ENCODE results near the gene C2orf92.

The C2orf92 gene

GRCh38 chr2:97714084-97714949, 44.8 kb downstream of the C2orf92 start:
- no peak for DNase-seq (ENCODE audit: low read depth)

DNA sequence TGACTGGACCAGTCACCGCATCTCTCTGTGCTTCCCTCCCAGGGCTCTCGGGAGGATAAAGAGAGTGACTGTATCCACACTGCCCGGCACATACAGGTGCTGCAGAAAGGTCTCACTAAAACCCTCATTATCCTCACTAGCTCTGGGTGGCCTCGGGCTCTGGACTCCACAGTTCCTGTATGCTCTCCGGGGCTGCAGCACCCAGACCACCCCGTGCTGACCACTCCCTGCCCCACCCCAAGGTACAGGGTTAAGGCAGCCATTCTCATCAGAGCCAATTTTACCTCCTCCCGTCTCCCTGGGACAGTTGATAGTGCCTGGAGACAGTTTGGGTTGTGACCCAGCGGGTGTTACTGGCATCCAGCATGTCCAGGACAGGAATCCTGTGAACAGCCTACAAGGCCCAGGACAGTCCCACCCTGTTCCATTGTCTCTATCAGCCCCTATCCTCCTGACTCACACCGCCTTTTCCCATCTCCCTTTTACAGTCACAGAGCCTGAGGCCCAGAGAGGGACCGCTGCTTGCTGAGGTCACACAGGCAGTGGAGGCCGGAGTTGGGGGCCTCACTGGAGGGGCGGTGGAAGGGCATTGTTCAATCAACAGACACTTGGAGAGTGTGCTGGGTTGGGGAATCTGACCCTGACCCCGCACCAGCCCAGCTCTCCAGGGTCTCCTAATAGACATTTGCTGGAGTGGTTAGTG, 45.6 kb downstream of the C2orf92 start:
- no peak for DNase-seq (ENCODE audit: low read depth)

- DNase-seq (ENCODE audit: low read depth) = no peak
These were observed 46.6 kb downstream of the C2orf92 start for GRCh38 chr2:97715951-97716694.

DNA sequence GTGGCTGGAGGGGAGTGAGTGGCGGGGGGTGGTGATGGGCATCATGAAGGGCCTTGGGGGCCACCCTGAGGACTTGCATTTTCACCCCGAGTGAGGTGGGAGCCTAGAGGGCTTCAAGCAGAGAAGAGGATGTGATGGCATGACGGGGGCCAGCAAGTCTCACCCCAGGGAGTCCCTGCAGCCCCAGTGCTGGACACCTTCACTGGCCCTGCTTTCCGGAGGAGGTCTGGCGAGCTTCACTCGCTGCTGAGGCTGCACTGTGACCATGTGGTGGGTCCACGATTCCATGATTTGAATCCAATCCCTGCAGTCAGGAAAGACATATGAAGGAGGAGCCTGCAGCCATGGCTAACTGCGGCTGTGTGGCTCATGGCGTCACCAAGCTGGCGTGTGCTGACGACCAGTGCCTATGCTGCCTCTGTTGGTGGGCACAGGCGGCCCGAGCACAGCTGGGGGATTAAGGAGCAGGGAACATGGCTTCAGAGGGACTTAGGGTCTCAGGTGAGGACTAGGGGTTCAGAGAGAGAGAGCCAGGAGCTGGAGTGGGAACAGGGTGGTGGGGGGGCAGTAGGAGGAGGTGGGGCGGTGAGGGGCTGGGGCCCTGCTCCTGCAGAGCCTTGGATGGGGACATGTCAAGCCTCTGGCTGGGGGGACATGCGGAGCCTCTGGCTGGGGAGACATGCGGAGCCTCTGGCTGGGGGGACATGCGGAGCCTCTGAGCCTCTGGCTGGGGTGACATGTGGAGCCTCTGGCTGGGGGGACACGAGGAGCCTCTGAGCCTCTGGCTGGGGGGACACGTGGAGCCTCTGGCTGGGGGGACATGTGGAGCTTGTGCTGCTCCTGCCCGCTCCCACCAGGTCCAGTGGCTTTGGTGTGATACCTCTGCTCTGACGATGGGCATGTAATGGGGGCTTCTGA, 47.4 kb downstream of the C2orf92 start:
- DNase-seq (ENCODE audit: low read depth) = no peak

GRCh38 chr2:97717613-97717995, 48.1 kb downstream of the C2orf92 start:
- no peak for DNase-seq (ENCODE audit: low read depth)

DNA sequence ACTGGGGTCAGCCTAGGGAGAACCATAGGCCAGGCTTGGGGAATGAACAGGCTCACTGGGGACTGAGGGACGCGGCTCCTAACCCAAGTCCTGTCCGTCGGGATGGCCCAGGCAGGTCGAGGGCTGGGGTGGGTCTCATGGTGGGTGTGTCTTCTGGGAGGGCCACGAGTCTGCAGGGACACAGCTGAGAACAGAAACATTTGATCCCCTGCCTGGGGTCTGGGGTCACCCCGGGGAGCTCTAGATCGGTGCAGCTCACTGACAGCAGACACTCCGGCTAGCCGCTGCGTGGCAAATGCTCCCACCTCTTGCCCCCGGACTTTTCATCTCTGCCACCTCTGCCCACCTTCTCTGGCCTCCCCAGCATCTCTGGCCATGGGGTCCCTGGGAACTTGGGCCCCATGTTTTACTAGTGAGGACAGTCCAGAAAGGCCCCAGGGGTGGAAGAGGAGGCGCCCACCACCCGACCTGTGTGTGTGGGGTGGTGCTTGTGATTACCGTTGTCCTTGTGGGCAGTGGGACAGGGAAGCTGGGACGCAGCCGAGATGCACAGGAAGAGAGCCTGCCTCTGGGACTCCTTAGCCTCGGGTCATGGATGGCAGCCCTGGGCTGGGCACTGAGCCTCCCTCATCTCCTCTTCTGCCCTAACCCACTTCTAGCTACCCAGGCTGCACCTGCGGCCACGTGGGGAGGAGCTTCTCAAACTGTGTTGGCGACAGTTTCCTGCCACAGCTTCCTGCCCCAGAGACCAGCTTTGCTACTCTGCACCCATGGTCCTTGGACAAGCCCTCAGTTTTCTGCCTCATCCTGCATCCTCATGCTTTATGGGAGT, 48.8 kb downstream of the C2orf92 start:
- DNase-seq (ENCODE audit: low read depth) = peak; percentile 61

DNA sequence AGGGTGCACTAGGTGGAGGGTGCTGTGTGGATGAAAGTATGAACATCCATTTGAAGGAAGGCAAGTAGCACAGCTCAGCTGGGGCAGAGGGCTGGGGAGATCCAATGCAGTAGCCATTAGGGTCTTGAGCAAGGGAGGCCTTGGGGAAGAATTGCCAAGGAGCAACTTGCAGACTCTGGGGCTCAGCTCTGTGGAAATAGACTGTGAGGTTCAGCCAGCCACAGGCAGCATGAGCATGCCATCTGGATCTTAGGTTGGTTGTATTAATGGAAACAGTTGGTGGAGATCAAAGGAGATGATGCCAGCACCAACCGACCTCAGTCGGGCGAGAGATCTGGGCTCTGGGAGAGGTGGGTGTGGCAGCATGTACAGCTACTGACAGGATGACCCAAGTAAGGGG, 49.4 kb downstream of the C2orf92 start:
- DNase-seq (ENCODE audit: low read depth) = no peak

- no peak for DNase-seq (ENCODE audit: low read depth)
These were observed 50.0 kb downstream of the C2orf92 start for GRCh38 chr2:97719362-97720155.

DNA sequence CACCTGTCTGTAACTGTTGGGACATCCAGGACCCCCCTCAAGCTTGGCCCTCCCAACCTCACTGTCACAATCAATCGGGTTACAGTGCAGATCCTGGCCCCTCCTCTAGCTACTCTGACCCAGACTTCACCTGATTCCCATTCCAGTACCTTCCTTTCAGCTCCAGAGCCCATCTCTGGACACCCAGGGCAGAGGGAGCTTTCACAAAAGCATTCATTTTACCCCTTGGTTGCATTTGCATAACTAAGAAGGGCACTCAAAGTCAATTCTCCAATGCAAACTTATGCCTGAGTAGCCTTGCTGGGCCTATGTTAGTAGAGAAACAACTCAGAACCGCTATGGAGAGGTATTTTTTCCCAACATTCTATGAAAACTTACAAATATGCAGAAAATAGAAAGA, 51.2 kb downstream of the C2orf92 start:
- DNase-seq (ENCODE audit: low read depth) = no peak

GRCh38 chr2:97722227-97722626, 52.7 kb downstream of the C2orf92 start:
- no peak for DNase-seq (ENCODE audit: low read depth)

DNA sequence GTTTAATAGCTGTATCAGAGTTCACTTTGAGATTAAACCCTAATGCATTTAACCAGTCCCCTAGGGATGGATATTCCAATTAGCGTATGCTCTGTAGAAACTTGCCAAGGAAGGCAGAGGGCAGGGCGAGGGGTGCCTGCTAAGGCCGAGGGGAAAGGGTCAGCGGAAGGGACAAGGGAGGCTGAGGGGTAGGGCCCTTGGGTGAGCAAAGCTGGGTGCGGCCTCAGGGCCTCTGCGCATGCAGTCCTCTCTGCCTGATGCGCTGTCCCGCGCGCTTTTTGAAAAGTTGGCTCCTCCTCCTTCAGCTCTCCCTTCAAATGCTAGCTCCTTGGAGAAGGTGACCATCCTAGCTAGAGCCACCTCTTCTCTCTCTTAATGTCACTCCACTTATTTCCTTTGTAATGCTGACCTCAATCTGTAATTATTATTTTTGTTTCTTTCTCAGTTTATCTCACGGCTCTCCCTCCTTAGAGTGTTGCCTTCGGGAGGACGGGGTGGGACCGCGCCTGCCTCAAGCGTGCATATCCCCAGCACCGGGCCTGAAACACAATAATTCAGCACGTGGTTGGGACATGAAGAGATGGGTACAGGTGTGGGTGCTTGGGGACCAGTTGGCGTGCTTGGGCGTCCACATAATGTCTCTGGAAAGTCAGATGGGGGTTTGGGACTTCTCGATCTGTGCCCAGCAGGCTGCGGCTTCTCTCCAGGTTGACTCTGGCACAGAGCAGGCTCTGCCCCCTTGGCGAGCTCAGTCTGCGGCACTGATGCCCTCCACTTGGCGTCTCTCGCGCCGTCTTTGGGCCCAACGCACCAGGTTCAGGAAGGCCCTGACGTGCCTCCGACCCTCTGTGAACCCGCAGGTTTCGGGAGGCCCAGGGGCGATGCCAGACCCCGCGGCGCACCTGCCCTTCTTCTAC, 53.9 kb downstream of the C2orf92 start:
- DNase-seq (ENCODE audit: low read depth) = no peak

DNA sequence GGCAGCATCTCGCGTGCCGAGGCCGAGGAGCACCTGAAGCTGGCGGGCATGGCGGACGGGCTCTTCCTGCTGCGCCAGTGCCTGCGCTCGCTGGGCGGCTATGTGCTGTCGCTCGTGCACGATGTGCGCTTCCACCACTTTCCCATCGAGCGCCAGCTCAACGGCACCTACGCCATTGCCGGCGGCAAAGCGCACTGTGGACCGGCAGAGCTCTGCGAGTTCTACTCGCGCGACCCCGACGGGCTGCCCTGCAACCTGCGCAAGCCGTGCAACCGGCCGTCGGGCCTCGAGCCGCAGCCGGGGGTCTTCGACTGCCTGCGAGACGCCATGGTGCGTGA, 54.5 kb downstream of the C2orf92 start:
- DNase-seq (ENCODE audit: low read depth) = no peak

- no peak for DNase-seq (ENCODE audit: low read depth)
These were observed 55.0 kb downstream of the C2orf92 start for GRCh38 chr2:97724501-97724900.

- DNase-seq (ENCODE audit: low read depth) = no peak
These were observed 55.6 kb downstream of the C2orf92 start for GRCh38 chr2:97724946-97725688.

DNA sequence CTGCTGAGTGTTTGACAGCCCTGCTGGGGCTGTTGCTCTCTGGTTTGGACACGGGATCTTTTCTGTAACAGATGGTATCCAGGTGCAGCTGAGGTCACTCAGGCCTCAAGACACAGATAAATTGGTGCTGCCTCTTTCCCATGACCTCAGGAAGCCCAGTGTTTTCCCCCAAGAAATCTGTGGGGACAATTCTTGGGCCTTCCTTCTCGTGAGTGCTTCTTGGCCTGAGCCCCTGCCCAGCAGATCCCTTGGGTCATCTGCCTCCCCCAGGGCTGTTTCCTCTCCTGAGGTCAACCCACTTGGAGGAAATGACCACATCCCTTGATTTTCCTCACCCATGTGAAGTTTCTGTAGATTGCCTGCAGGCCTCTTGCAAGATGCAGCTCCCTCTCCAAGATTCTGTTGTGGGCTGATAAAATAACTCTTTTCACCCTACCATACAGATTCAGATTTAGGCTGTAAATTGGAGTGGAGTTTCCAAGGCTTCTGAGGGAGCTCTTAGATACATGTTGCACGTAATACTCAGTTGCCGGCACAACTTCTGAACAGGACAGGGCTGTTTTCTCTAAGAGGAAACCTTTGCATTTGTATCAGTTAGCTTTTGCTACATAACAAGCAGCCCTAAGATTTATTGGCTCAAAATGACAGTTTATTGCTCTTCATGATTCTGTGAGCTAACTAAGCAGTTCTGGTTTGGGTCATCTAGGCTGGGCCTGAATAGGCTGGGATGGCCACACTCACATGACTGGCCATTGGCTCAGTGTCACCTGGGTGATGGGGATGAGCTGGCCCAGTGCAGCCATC, 57.0 kb downstream of the C2orf92 start:
- DNase-seq (ENCODE audit: low read depth) = no peak

- DNase-seq (ENCODE audit: low read depth) = no peak
These were observed 57.8 kb downstream of the C2orf92 start for GRCh38 chr2:97727296-97727695.

GRCh38 chr2:97728091-97728731, 58.7 kb downstream of the C2orf92 start:
- DNase-seq (ENCODE audit: low read depth) = no peak

All from activated T-cell treated with anti-CD3 and anti-CD28 coated beads for 48 hours (primary cell).